Caco-2 (cell line): ENCODE measurements around the gene AP2B1. TPM values are rescaled to one million over a fixed set of nuclear protein-coding genes. Genes with fewer than 3 reads are reported as not detected.

ENCODE experiments used
- BruUV-seq: library from RNA; stranded (reverse); fragments of 400-500 nt; replicated peaks from 2 replicates; lab custom pipeline; 2021; lab: Mats Ljungman, UMichigan
- CTCF ChIA-PET: fragments of 300-600 bp; sonication (Branson Sonifier 250); formaldehyde crosslinking; loops from one replicate; lab custom pipeline; 2022; ENCODE audit warnings: antibody characterized with exemption; lab: Charles Lee
- POLR2A ChIA-PET: fragments of 300-600 bp; sonication (Branson Sonifier 250); formaldehyde crosslinking; loops from one replicate; lab custom pipeline; 2022; ENCODE audit warnings: antibody characterized with exemption; lab: Charles Lee
- DNase-seq, 2 experiments: peaks; one replicate each; pipeline versions ENCODE4 v3.0.0 to v3.0.0-alpha.2; 2020 to 2022
- H3K27me3 ChIP-seq: replicated peaks from 2 replicates; pipeline ENCODE4 v1.6.0; 2011; ENCODE audit warnings: low read length; ENCODE audit not compliant: control insufficient read depth, insufficient read depth
- H3K36me3 ChIP-seq: 2 replicates; pipeline ENCODE4 v1.5.1; 2011; ENCODE audit warnings: low read length; ENCODE audit not compliant: control insufficient read depth, insufficient read depth
- H3K4me1 ChIP-seq: fragments of 250-450 bp; sonication (Bioruptor Pico); 2 replicates; pipeline ENCODE4 v1.5.1; 2020; ENCODE audit warnings: mild to moderate bottlenecking
- H3K4me3 ChIP-seq: 2 replicates; pipeline ENCODE4 v1.5.1; 2011; ENCODE audit warnings: low read depth, mild to moderate bottlenecking, control low read depth, low read length
- H3K9me3 ChIP-seq: fragments of 250-450 bp; sonication (Bioruptor Pico); 2 replicates; pipeline ENCODE4 v1.5.1; 2020; ENCODE audit warnings: mild to moderate bottlenecking, moderate library complexity
- H3K27ac Mint-ChIP-seq: one replicate; pipeline ENCODE4 v1.8.0; 2022; ENCODE audit warnings: mixed read lengths; ENCODE audit not compliant: unreplicated experiment
- H3K27me3 Mint-ChIP-seq: one replicate; pipeline ENCODE4 v1.8.0; 2022; ENCODE audit warnings: mixed read lengths; ENCODE audit not compliant: insufficient read depth, unreplicated experiment
- H3K36me3 Mint-ChIP-seq: one replicate; pipeline ENCODE4 v1.8.0; 2022; ENCODE audit warnings: mild to moderate bottlenecking, mixed read lengths; ENCODE audit not compliant: insufficient read depth, unreplicated experiment
- H3K4me1 Mint-ChIP-seq: one replicate; pipeline ENCODE4 v1.8.0; 2022; ENCODE audit warnings: low read depth, mixed read lengths; ENCODE audit not compliant: unreplicated experiment
- H3K4me3 Mint-ChIP-seq: one replicate; pipeline ENCODE4 v1.8.0; 2022; ENCODE audit warnings: mild to moderate bottlenecking, moderate library complexity, mixed read lengths; ENCODE audit not compliant: unreplicated experiment
- H3K9me3 Mint-ChIP-seq: one replicate; pipeline ENCODE4 v1.8.0; 2022; ENCODE audit warnings: mixed read lengths; ENCODE audit not compliant: unreplicated experiment
- intact Hi-C: fragments of 100-400 bp; cut with micrococcal nuclease; formaldehyde crosslinking; loops from one replicate; pipeline ENCODE4 v1.10.0; 2022; ENCODE audit not compliant: unreplicated experiment
- total RNA-seq: library from RNA; stranded (reverse); gene quantifications from 2 replicates; pipeline ENCODE4 v1.2.3, GENCODE V29; 2022
- TF ChIP-seq, protein P1 (sequence below), 2 experiments: fragments of 200-600 bp in 1 of 2; IDR thresholded peaks; 1 replicate in 1 of 2; 2 replicates in 1 of 2; pipeline versions ENCODE4 v1.5.1 to v1.8.0; 2011 to 2022; ENCODE audit warnings: antibody characterized with exemption in 1 of 2, control low read depth in 1 of 2, inconsistent platforms in 1 of 2, low read depth in 1 of 2, low read length in 1 of 2, mild to moderate bottlenecking in 1 of 2, moderate library complexity in 1 of 2; ENCODE audit not compliant: insufficient read depth in 1 of 2, severe bottlenecking in 1 of 2, unreplicated experiment in 1 of 2

Gene AP2B1
- total RNA-seq, 1 experiment from 2014 or later, result 228 TPM

- Histone ChIP-seq H3K4me1 (no peaks in the 10 kb centered on the region), H3K4me3 (no peak overlapping the region), H3K9me3 (no peaks in the 10 kb centered on the region), H3K27me3 (no peaks in the 10 kb centered on the region; the same call in 1 of the 2 replicates), H3K36me3 (no peaks in the 10 kb centered on the region)
- BruUV-seq, result no TSS peak
- no peaks in the 10 kb centered on the region for H3K4me1 Mint-ChIP-seq
- intact Hi-C loops, result no loop called here
- no peaks in the 10 kb centered on the region for H3K9me3 Mint-ChIP-seq
- peaks cover 37% of the 10 kb centered on the region for H3K27me3 Mint-ChIP-seq
- no peak overlapping the region for H3K27ac Mint-ChIP-seq
- ChIA-PET POLR2A (no interaction called here), CTCF (interaction anchor here (1.2 kb wide), 1 partner anchor 13 kb away, joined by 3 read pairs; no protein-coding TSS in a partner anchor)
- TF ChIP-seq, protein P1, sequence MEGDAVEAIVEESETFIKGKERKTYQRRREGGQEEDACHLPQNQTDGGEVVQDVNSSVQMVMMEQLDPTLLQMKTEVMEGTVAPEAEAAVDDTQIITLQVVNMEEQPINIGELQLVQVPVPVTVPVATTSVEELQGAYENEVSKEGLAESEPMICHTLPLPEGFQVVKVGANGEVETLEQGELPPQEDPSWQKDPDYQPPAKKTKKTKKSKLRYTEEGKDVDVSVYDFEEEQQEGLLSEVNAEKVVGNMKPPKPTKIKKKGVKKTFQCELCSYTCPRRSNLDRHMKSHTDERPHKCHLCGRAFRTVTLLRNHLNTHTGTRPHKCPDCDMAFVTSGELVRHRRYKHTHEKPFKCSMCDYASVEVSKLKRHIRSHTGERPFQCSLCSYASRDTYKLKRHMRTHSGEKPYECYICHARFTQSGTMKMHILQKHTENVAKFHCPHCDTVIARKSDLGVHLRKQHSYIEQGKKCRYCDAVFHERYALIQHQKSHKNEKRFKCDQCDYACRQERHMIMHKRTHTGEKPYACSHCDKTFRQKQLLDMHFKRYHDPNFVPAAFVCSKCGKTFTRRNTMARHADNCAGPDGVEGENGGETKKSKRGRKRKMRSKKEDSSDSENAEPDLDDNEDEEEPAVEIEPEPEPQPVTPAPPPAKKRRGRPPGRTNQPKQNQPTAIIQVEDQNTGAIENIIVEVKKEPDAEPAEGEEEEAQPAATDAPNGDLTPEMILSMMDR (IDR thresholded peaks at IDR 0.05; ENCODE audit: insufficient read depth in 1 of 2, low read depth in 1 of 2, low read length in 1 of 2, severe bottlenecking in 1 of 2, unreplicated experiment in 1 of 2), result no peak
- H3K36me3 Mint-ChIP-seq, result no peaks in the 10 kb centered on the region
- DNase-seq, result no peak
- H3K4me3 Mint-ChIP-seq, result no peak overlapping the region
Observed at GRCh38 chr17:35546487-35546886, 40.6 kb upstream of the AP2B1 start.

- H3K27me3 ChIP-seq, result no peaks in the 10 kb centered on the region; the same call in none of the 2 replicates
Observed at GRCh38 chr17:35548208-35548810, 38.8 kb upstream of the AP2B1 start.

GRCh38 chr17:35548978-35549377 is 38.1 kb upstream of the AP2B1 start:
- Mint-ChIP-seq H3K9me3 (no peaks in the 10 kb centered on the region), H3K4me3 (no peak overlapping the region), H3K27ac (no peak overlapping the region), H3K36me3 (no peaks in the 10 kb centered on the region), H3K4me1 (no peaks in the 10 kb centered on the region), H3K27me3 (peaks cover 36% of the 10 kb centered on the region)
- Histone ChIP-seq H3K27me3 (no peaks in the 10 kb centered on the region; the same call in none of the 2 replicates), H3K4me3 (no peak overlapping the region), H3K9me3 (no peaks in the 10 kb centered on the region), H3K36me3 (no peaks in the 10 kb centered on the region), H3K4me1 (no peaks in the 10 kb centered on the region)
- TF ChIP-seq, protein P1 (IDR thresholded peaks at IDR 0.05; ENCODE audit: insufficient read depth in 1 of 2, low read depth in 1 of 2, low read length in 1 of 2, severe bottlenecking in 1 of 2, unreplicated experiment in 1 of 2), result no peak
- no peak for DNase-seq
- intact Hi-C loops, result no loop called here
- ChIA-PET CTCF (interaction anchor here (0.5 kb wide), 1 partner anchor 59 kb away, joined by 3 read pairs; no protein-coding TSS in a partner anchor), POLR2A (no interaction called here)
- BruUV-seq, result no TSS peak

More at GRCh38 chr17:35548208-35548810, 38.8 kb upstream of the AP2B1 start:
- BruUV-seq, result no TSS peak
- Histone ChIP-seq H3K9me3 (no peaks in the 10 kb centered on the region), H3K4me1 (no peaks in the 10 kb centered on the region), H3K36me3 (no peaks in the 10 kb centered on the region), H3K4me3 (no peak overlapping the region)
- ChIA-PET POLR2A (no interaction called here), CTCF (no interaction called here)
- peaks cover 37% of the 10 kb centered on the region for H3K27me3 Mint-ChIP-seq
- H3K9me3 Mint-ChIP-seq, result no peaks in the 10 kb centered on the region
- H3K4me1 Mint-ChIP-seq, result no peaks in the 10 kb centered on the region
- H3K36me3 Mint-ChIP-seq, result no peaks in the 10 kb centered on the region
- no peak overlapping the region for H3K27ac Mint-ChIP-seq
- H3K4me3 Mint-ChIP-seq, result no peak overlapping the region
- DNase-seq, result no peak
- intact Hi-C loops, result no loop called here
- TF ChIP-seq, protein P1 (IDR thresholded peaks at IDR 0.05; ENCODE audit: insufficient read depth in 1 of 2, low read depth in 1 of 2, low read length in 1 of 2, severe bottlenecking in 1 of 2, unreplicated experiment in 1 of 2), result no peak
